HepG2 (cell line): ENCODE measurements around the gene MAGI1. TPM values are rescaled to one million over a fixed set of nuclear protein-coding genes. Genes with fewer than 3 reads are reported as not detected.

Source experiments
- CAMTA2 ChIP-seq: sonication (generic); formaldehyde crosslinking; IDR thresholded peaks from 2 replicates; pipeline ENCODE4 v1.4.0; 2020; ENCODE audit warnings: mild to moderate bottlenecking, missing genetic modification reagents, borderline replicate concordance
- CEBPB ChIP-seq: IDR thresholded peaks from 2 replicates; pipeline ENCODE4 v1.6.1; 2011; ENCODE audit warnings: low read depth, low read length, improper control_type of control experiment, borderline replicate concordance
- CREB3 ChIP-seq: sonication (generic); formaldehyde crosslinking; IDR thresholded peaks from 2 replicates; pipeline ENCODE4 v1.5.0; 2020; ENCODE audit warnings: missing genetic modification reagents
- DMAP1 ChIP-seq: IDR thresholded peaks from 2 replicates; pipeline ENCODE4 v1.6.1; 2016
- GABPA ChIP-seq, 2 experiments: IDR thresholded peaks; 2 replicates each; pipeline ENCODE4 v1.6.1; 2011 to 2016; ENCODE audit warnings: low read depth in 2 of 2, low read length in 1 of 2, missing biosample characterization in 1 of 2, missing genetic modification characterization in 1 of 2
- GLI4 ChIP-seq: sonication (generic); formaldehyde crosslinking; IDR thresholded peaks from 2 replicates; pipeline ENCODE4 v1.5.1; 2020; ENCODE audit warnings: missing genetic modification reagents, mild to moderate bottlenecking, moderate library complexity, borderline replicate concordance
- HOXA7 ChIP-seq: sonication (generic); formaldehyde crosslinking; IDR thresholded peaks from 2 replicates; pipeline ENCODE4 v1.8.1; 2022; ENCODE audit warnings: mild to moderate bottlenecking, missing genetic modification reagents, moderate library complexity
- IRF2 ChIP-seq: IDR thresholded peaks from 2 replicates; pipeline ENCODE4 v1.6.1; 2018; ENCODE audit warnings: missing genetic modification reagents, missing compliant biosample characterization
- KDM1A ChIP-seq: IDR thresholded peaks from 2 replicates; pipeline ENCODE4 v1.6.1; 2016; ENCODE audit warnings: missing compliant biosample characterization
- NBN ChIP-seq: fragments of 450-650 bp; conservative IDR thresholded peaks from 2 replicates; pipeline ENCODE4 v1.6.1; 2017
- NPAS2 ChIP-seq: sonication (generic); formaldehyde crosslinking; IDR thresholded peaks from 2 replicates; pipeline ENCODE4 v1.8.0; 2022; ENCODE audit warnings: mild to moderate bottlenecking, missing genetic modification reagents, borderline replicate concordance
- PPARG ChIP-seq: conservative IDR thresholded peaks from 2 replicates; pipeline ENCODE4 v1.6.1; 2016; ENCODE audit warnings: missing biosample characterization, missing genetic modification reagents
- RXRB ChIP-seq: IDR thresholded peaks from 2 replicates; pipeline ENCODE4 v1.6.1; 2016; ENCODE audit warnings: borderline replicate concordance, missing genetic modification reagents, missing compliant biosample characterization
- SAFB2 ChIP-seq: sonication (generic); formaldehyde crosslinking; IDR thresholded peaks from 2 replicates; pipeline ENCODE4 v1.5.1; 2020; ENCODE audit warnings: missing genetic modification reagents, low read depth, mild to moderate bottlenecking, borderline replicate concordance
- SMYD3 ChIP-seq: sonication (generic); formaldehyde crosslinking; IDR thresholded peaks from 2 replicates; pipeline ENCODE4 v1.8.1; 2023; ENCODE audit warnings: mild to moderate bottlenecking, missing genetic modification reagents
- SRSF1 ChIP-seq: fragments of 200-400 bp; formaldehyde crosslinking; optimal IDR thresholded peaks from 2 replicates; pipeline ENCODE3; 2017; ENCODE audit warnings: mild to moderate bottlenecking, low read depth, low read length, moderate library complexity
- SRY ChIP-seq: sonication (generic); formaldehyde crosslinking; IDR thresholded peaks from 2 replicates; pipeline ENCODE4 v1.8.0; 2022; ENCODE audit warnings: mild to moderate bottlenecking, missing genetic modification reagents
- U2AF1 ChIP-seq: fragments of 200-400 bp; formaldehyde crosslinking; optimal IDR thresholded peaks from 2 replicates; pipeline ENCODE3; 2017; ENCODE audit warnings: mild to moderate bottlenecking, low read depth, low read length
- ZBTB49 ChIP-seq: sonication (generic); formaldehyde crosslinking; IDR thresholded peaks from 2 replicates; pipeline ENCODE4 v1.4.0; 2020; ENCODE audit warnings: missing genetic modification reagents, borderline replicate concordance
- ZNF549 ChIP-seq: sonication (generic); formaldehyde crosslinking; IDR thresholded peaks from 2 replicates; pipeline ENCODE4 v1.5.0; 2020; ENCODE audit warnings: missing genetic modification reagents
- ZNF607 ChIP-seq: sonication (generic); formaldehyde crosslinking; IDR thresholded peaks from 2 replicates; pipeline ENCODE4 v1.5.1; 2020; ENCODE audit warnings: missing genetic modification reagents, mild to moderate bottlenecking, borderline replicate concordance
- ZNF619 ChIP-seq: sonication (generic); formaldehyde crosslinking; IDR thresholded peaks from 2 replicates; pipeline ENCODE4 v1.4.0; 2020; ENCODE audit warnings: mild to moderate bottlenecking, missing genetic modification reagents
- ZNF629 ChIP-seq: sonication (generic); formaldehyde crosslinking; conservative IDR thresholded peaks from 2 replicates; pipeline ENCODE4 v1.5.0; 2020; ENCODE audit warnings: missing genetic modification reagents
- ZNF672 ChIP-seq: sonication (generic); formaldehyde crosslinking; IDR thresholded peaks from 2 replicates; pipeline ENCODE4 v1.8.1; 2022; ENCODE audit warnings: missing genetic modification reagents
- ZNF713 ChIP-seq: sonication (generic); formaldehyde crosslinking; IDR thresholded peaks from 2 replicates; pipeline ENCODE4 v1.4.0; 2020; ENCODE audit warnings: mild to moderate bottlenecking, missing genetic modification reagents
- ZNF746 ChIP-seq: sonication (generic); formaldehyde crosslinking; IDR thresholded peaks from 2 replicates; pipeline ENCODE4 v1.8.0; 2022; ENCODE audit warnings: mild to moderate bottlenecking, missing genetic modification reagents
- ZNF768 ChIP-seq: sonication (generic); formaldehyde crosslinking; IDR thresholded peaks from 2 replicates; pipeline ENCODE4 v1.4.0; 2020; ENCODE audit warnings: missing genetic modification reagents
- ZNF776 ChIP-seq: sonication (generic); formaldehyde crosslinking; IDR thresholded peaks from 2 replicates; pipeline ENCODE4 v1.4.0; 2020; ENCODE audit warnings: mild to moderate bottlenecking, missing genetic modification reagents
- ZSCAN21 ChIP-seq: sonication (generic); formaldehyde crosslinking; IDR thresholded peaks from 2 replicates; pipeline ENCODE4 v1.8.0; 2022; ENCODE audit warnings: mild to moderate bottlenecking, missing genetic modification reagents, moderate library complexity, borderline replicate concordance
- ZZZ3 ChIP-seq: sonication (generic); formaldehyde crosslinking; IDR thresholded peaks from 2 replicates; pipeline ENCODE4 v1.4.0; 2020; ENCODE audit warnings: missing genetic modification reagents, mild to moderate bottlenecking, borderline replicate concordance
- polyA plus RNA-seq, 8 experiments: library from polyadenylated mRNA; depleted of rRNA in 3 of 8; stranded (reverse) in 7 of 8; unstranded in 1 of 8; fragments of >200 nt; fragmentation: Illumina TruSeq in 4 of 8; extraction: Trizol in 4 of 8; gene quantifications; 2 replicates each; pipeline versions ENCODE4 v1.2.1 to v1.2.3, GENCODE V29; 2011 to 2016; ENCODE audit warnings: low read depth in 4 of 8, missing spikeins in 1 of 8, mixed read lengths in 1 of 8; ENCODE audit not compliant: insufficient read depth in 1 of 8
- total RNA-seq, 5 experiments: library from RNA; depleted of rRNA; stranded (reverse); fragments of >200 nt; fragmentation: Illumina TruSeq; extraction: Trizol; gene quantifications; 2 replicates each; pipeline ENCODE4 v1.2.3, GENCODE V29; 2016; ENCODE audit warnings: low read depth in 1 of 5

Gene MAGI1
- total and polyA plus RNA-seq, 2 of the 13 experiments (the other 11 are each of a cell fraction or from before 2014, with no cell fraction given): 22.2 to 26.0 TPM

GRCh38 chr3:65953881-65954733 is 84.6 kb downstream of the MAGI1 start (continued):
- TF ChIP-seq ZZZ3 (CRISPR knock-in tag) (no peak), IRF2 (CRISPR knock-in tag) (0 out of 2 replicates have a peak, but pooled peaks have one; percentile 33), SMYD3 (CRISPR knock-in tag) (no peak), ZNF746 (CRISPR knock-in tag) (no peak), ZNF629 (CRISPR knock-in tag) (no peak), ZNF619 (CRISPR knock-in tag) (no peak), ZSCAN21 (no peak), ZBTB49 (CRISPR knock-in tag) (no peak), SRY (no peak), HOXA7 (no peak), GABPA (IDR thresholded peaks at IDR 0.05; ENCODE audit: low read depth, low read length) (peak; percentile 54), GABPA (CRISPR knock-in tag; IDR thresholded peaks at IDR 0.05; ENCODE audit: low read depth) (peak; percentile 90), NPAS2 (CRISPR knock-in tag) (no peak), ZNF713 (CRISPR knock-in tag) (no peak), PPARG (CRISPR knock-in tag) (peak; percentile 45; the same call in 1 of the 2 replicates), RXRB (CRISPR knock-in tag) (peak; percentile 29; the same call in 1 of the 2 replicates), CAMTA2 (no peak), ZNF776 (CRISPR knock-in tag) (no peak), CEBPB (no peak), NBN (no peak), ZNF549 (no peak), ZNF672 (CRISPR knock-in tag) (no peak), GLI4 (CRISPR knock-in tag) (no peak), KDM1A (no peak), SRSF1 (no peak), ZNF768 (CRISPR knock-in tag) (no peak), ZNF607 (CRISPR knock-in tag) (no peak), DMAP1 (CRISPR knock-in tag) (no peak), U2AF1 (no peak), SAFB2 (no peak), CREB3 (CRISPR knock-in tag) (no peak)
